HG02870 (cell line): ENCODE measurements around the gene GNB1.

Experiments used
- ATAC-seq: cut with Tn5 transposase; IDR thresholded peaks from one replicate; pipeline ENCODE4 v1.9.1; 2021; ENCODE audit warnings: mild to moderate bottlenecking, moderate library complexity; ENCODE audit not compliant: unreplicated experiment

The GNB1 gene

GRCh38 chr1:1832820-1833219 lies 58.1 kb downstream of the GNB1 start:
- no peak for ATAC-seq

GRCh38 chr1:1832166-1832565 lies 58.7 kb downstream of the GNB1 start:
- ATAC-seq, result no peak

- no peak for ATAC-seq
Measured at GRCh38 chr1:1827089-1827848, 63.6 kb downstream of the GNB1 start.

GRCh38 chr1:1826356-1827088 lies 64.4 kb downstream of the GNB1 start:
- no peak for ATAC-seq

GRCh38 chr1:1825217-1825616 lies 65.7 kb downstream of the GNB1 start:
- no peak for ATAC-seq

- no peak for ATAC-seq
Measured at GRCh38 chr1:1819762-1820161, 71.1 kb downstream of the GNB1 start.

GRCh38 chr1:1817221-1817620 lies 73.7 kb downstream of the GNB1 start:
- ATAC-seq, result no peak

GRCh38 chr1:1815606-1816281 lies 75.1 kb downstream of the GNB1 start:
- no peak for ATAC-seq

- no peak for ATAC-seq
Measured at GRCh38 chr1:1809489-1809888, 81.4 kb downstream of the GNB1 start.

GRCh38 chr1:1808206-1808605 lies 82.7 kb downstream of the GNB1 start:
- ATAC-seq, result no peak

GRCh38 chr1:1806890-1807289 lies 84.0 kb downstream of the GNB1 start:
- ATAC-seq, result no peak

- ATAC-seq, result no peak
Measured at GRCh38 chr1:1804301-1804700, 86.6 kb downstream of the GNB1 start.

- ATAC-seq, result no peak
Measured at GRCh38 chr1:1802871-1803270, 88.0 kb downstream of the GNB1 start.

GRCh38 chr1:1799716-1800115 lies 91.2 kb downstream of the GNB1 start:
- peak; percentile 61 for ATAC-seq

GRCh38 chr1:1797731-1798341 lies 93.1 kb downstream of the GNB1 start:
- no peak for ATAC-seq

- ATAC-seq, result no peak
Measured at GRCh38 chr1:1796466-1796865, 94.4 kb downstream of the GNB1 start.

- no peak for ATAC-seq
Measured at GRCh38 chr1:1794999-1795398, 95.9 kb downstream of the GNB1 start.

GRCh38 chr1:1793481-1794244 lies 97.2 kb downstream of the GNB1 start:
- ATAC-seq, result no peak

GRCh38 chr1:1788646-1789431 lies 102.0 kb downstream of the GNB1 start:
- ATAC-seq, result no peak

- no peak for ATAC-seq
Measured at GRCh38 chr1:1788136-1788535, 102.8 kb downstream of the GNB1 start.
